Bronchial epithelial cell (primary cell): ENCODE measurements around the gene TSPOAP1. TPM values are rescaled to one million over a fixed set of nuclear protein-coding genes. Genes with fewer than 3 reads are reported as not detected.
A peak's percentile ranks its signal among the peaks of the same experiment; 100 is the strongest.

Experiments
- DNase-seq: peaks from one replicate; pipeline ENCODE4 v3.0.0-alpha.2; 2010; ENCODE audit warnings: low read depth
- FAIRE-seq: peaks from 2 replicates; lab custom pipeline; 2011; peaks lifted over from hg19 to GRCh38; lab: Jason Lieb, UNC
- H3K27me3 ChIP-seq: 2 replicates; pipeline ENCODE4 v1.5.1; 2011; ENCODE audit warnings: low read length; ENCODE audit not compliant: control insufficient read depth, insufficient read depth
- H3K36me3 ChIP-seq: 2 replicates; pipeline ENCODE4 v1.5.1; 2011; ENCODE audit warnings: low read length; ENCODE audit not compliant: control insufficient read depth, insufficient read depth
- H3K4me3 ChIP-seq: 2 replicates; pipeline ENCODE4 v1.5.1; 2011; ENCODE audit warnings: mild to moderate bottlenecking, low read depth, low read length, control low read depth
- CTCF ChIP-seq: IDR thresholded peaks from 2 replicates; pipeline ENCODE4 v1.5.1; 2011; ENCODE audit warnings: mild to moderate bottlenecking, moderate library complexity, low read length, control low read depth, inconsistent platforms; ENCODE audit not compliant: insufficient read depth, severe bottlenecking
- total RNA-seq: library from RNA; depleted of rRNA; stranded (reverse); fragments of >200 nt; gene quantifications from 2 replicates; pipeline ENCODE4 v1.2.1, GENCODE V29; 2014

TSPOAP1 gene
- total RNA-seq, 1 donor from 2014 or later, result 0.53 TPM

GRCh38 chr17:58357312-58358297, 29.0 kb upstream of the TSPOAP1 start:
- FAIRE-seq (no peak), DNase-seq (no peak)
- H3K27me3 ChIP-seq, result no peaks in the 10 kb centered on the region
- no peak for TF ChIP-seq CTCF
- peaks cover 30% of the 10 kb centered on the region for H3K36me3 ChIP-seq
- H3K4me3 ChIP-seq, result no peak overlapping the region

DNA sequence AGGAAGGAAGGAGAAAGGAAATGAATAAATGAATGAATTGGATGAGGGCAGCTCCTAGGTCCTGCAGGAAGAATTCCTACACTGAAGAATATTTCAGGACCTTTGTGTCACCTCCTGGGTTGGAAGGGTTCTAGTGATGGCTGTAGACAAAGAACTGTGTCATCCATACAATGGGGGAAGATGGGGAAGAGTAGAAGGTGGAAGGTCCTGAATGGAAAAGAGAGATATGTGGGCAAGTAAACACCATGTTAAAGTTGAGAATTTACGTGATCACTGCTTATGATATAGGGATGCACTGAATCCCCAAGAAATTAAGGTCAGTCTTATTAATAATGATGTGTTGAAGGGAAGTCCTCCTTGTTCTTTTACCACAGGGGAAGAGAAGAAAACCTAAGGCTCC, 27.6 kb upstream of the TSPOAP1 start:
- Histone ChIP-seq H3K4me3 (no peak overlapping the region), H3K27me3 (no peaks in the 10 kb centered on the region), H3K36me3 (peaks cover 28% of the 10 kb centered on the region)
- no peak for FAIRE-seq
- DNase-seq, result no peak
- TF ChIP-seq CTCF, result no peak

- FAIRE-seq, result no peak
- Histone ChIP-seq H3K4me3 (no peak overlapping the region), H3K27me3 (no peaks in the 10 kb centered on the region), H3K36me3 (peaks cover 21% of the 10 kb centered on the region)
- TF ChIP-seq CTCF, result no peak
- DNase-seq, result no peak
Measured at GRCh38 chr17:58354541-58355216, 26.1 kb upstream of the TSPOAP1 start.

DNA sequence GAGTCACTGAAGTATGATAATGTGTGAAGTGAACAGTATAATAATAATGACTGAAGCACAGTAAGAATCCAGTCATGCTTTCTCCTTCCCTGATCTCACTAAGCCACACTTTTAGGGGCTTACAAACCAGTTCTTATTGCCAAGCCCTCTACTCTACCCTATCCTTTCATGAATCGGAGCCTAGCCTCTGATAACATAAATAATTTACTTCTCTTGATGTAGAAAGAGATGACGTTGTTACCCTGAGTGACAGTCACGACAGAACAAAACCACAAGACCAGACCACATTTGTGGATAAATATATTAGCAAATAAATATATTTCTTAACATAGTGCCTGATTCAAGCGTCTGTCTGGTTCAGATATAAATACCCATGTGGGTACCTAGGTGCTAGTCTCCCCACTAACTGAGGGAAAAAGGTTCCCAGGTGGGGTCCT, 24.8 kb upstream of the TSPOAP1 start:
- no peaks in the 10 kb centered on the region for H3K27me3 ChIP-seq
- no peak overlapping the region for H3K4me3 ChIP-seq
- no peak for TF ChIP-seq CTCF
- peaks cover 21% of the 10 kb centered on the region for H3K36me3 ChIP-seq
- DNase-seq, result peak; percentile 27
- no peak for FAIRE-seq

DNA sequence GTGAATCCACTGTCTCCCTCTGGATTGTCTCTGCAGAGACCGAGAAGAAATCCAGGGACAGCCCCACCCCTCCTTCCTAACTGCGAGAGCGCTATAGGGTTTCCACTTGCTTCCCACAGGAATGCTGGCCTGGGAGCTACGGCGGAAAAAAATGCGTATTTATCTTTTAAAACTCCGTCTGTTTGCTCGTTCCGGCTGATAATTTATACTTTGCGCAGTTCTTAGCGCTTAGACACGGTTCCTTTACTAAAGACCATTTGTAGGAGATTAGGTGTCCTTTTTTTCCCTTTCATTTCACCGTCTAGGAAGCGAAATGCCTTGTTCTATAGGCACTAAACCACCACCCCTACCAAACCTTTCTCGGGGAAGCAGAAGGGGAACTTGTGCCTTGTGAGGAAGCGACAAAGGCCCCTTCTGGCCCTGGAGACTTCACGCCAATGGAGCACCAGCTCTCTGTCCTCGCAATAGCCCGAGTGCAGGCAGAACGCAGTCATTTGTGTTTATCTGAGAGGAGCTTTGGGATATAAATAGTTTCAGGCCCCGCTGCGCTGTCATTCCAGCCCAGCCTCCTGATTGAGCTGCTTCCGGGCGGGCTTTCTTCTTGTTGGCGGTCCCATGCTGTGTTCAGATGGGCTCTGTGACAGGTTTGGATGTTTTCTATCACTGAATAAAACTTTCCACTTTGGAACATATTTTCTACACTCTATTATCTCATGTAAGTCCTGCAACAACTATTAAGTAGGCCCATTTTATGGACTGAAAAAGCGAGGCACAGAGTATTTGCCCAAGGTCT, 24.2 kb upstream of the TSPOAP1 start:
- no peaks in the 10 kb centered on the region for H3K27me3 ChIP-seq
- H3K4me3 ChIP-seq, result peak overlapping the region; percentile 84
- TF ChIP-seq CTCF, result no peak
- no peak for FAIRE-seq
- DNase-seq, result no peak
- H3K36me3 ChIP-seq, result peaks cover 19% of the 10 kb centered on the region
